OCI-LY7 (cell line): ENCODE data around the gene HEYL. TPM values are rescaled to one million over a fixed set of nuclear protein-coding genes. Genes with fewer than 3 reads are reported as not detected.

Experiments used
- BruUV-seq: library from RNA; stranded (reverse); fragments of 400-500 nt; replicated peaks from 2 replicates; lab custom pipeline; 2021; lab: Mats Ljungman, UMichigan
- CTCF ChIA-PET: fragments of 300-600 bp; sonication (Branson Sonifier 250); formaldehyde crosslinking; loops from one replicate; lab custom pipeline; 2022; ENCODE audit warnings: antibody characterized with exemption; ENCODE audit not compliant: unreplicated experiment; lab: Charles Lee
- POLR2A ChIA-PET: fragments of 300-600 bp; sonication (Branson Sonifier 250); formaldehyde crosslinking; loops from one replicate; lab custom pipeline; 2022; ENCODE audit warnings: antibody characterized with exemption; lab: Charles Lee
- DNase-seq: peaks from one replicate; pipeline ENCODE4 v3.0.0-alpha.2; 2015; ENCODE audit warnings: low spot score
- H2AFZ ChIP-seq: fragments of 200-600 bp; sonication (generic), shearing (Covaris generic); 2 replicates; pipeline ENCODE4 v1.6.1; 2014; ENCODE audit warnings: mild to moderate bottlenecking, antibody characterized with exemption, low read length, moderate library complexity
- H3K27ac ChIP-seq: fragments of 200-600 bp; sonication (generic); 2 replicates; pipeline ENCODE4 v1.5.1; 2014; ENCODE audit warnings: mixed run types, low read depth, mild to moderate bottlenecking, moderate library complexity, low read length, inconsistent platforms; ENCODE audit not compliant: poor library complexity, severe bottlenecking
- H3K36me3 ChIP-seq: fragments of 200-600 bp; sonication (generic); 2 replicates; pipeline ENCODE4 v1.6.1; 2014; ENCODE audit warnings: mild to moderate bottlenecking, antibody characterized with exemption, low read length, moderate library complexity, mixed read lengths; ENCODE audit not compliant: insufficient read depth
- H3K4me1 ChIP-seq: fragments of 200-600 bp; sonication (generic); 2 replicates; pipeline ENCODE4 v1.5.1; 2014; ENCODE audit warnings: mild to moderate bottlenecking, low read length; ENCODE audit not compliant: insufficient read depth, poor library complexity, severe bottlenecking
- H3K4me2 ChIP-seq: fragments of 200-600 bp; sonication (generic); 2 replicates; pipeline ENCODE4 v1.6.1; 2014; ENCODE audit warnings: mild to moderate bottlenecking, low read length
- H3K4me3 ChIP-seq: fragments of 200-600 bp; sonication (generic); 2 replicates; pipeline ENCODE4 v1.5.1; 2014; ENCODE audit warnings: mild to moderate bottlenecking, low read depth, low read length; ENCODE audit not compliant: poor library complexity, severe bottlenecking
- H3K79me2 ChIP-seq: fragments of 200-600 bp; sonication (generic); 2 replicates; pipeline ENCODE4 v1.6.1; 2016; ENCODE audit warnings: low read depth, mild to moderate bottlenecking, low read length, moderate library complexity, mixed read lengths; ENCODE audit not compliant: insufficient read depth
- H3K9me2 ChIP-seq: fragments of 200-600 bp; sonication (generic); 2 replicates; pipeline ENCODE4 v1.6.1; 2016; ENCODE audit warnings: mild to moderate bottlenecking, low read length, mixed read lengths; ENCODE audit not compliant: insufficient read depth
- H3K9me3 ChIP-seq: fragments of 200-600 bp; sonication (generic); 2 replicates; pipeline ENCODE4 v1.6.1; 2014; ENCODE audit warnings: mild to moderate bottlenecking, mixed run types, low read length, mixed read lengths
- H4K20me1 ChIP-seq: fragments of 200-600 bp; sonication (generic); 2 replicates; pipeline ENCODE4 v1.6.1; 2014; ENCODE audit warnings: mild to moderate bottlenecking, antibody characterized with exemption, low read length, moderate library complexity, mixed read lengths; ENCODE audit not compliant: insufficient read depth
- CTCF ChIP-seq: fragments of 200-600 bp; sonication (generic); conservative IDR thresholded peaks from 2 replicates; pipeline ENCODE4 v1.5.1; 2014; ENCODE audit warnings: mild to moderate bottlenecking, antibody characterized with exemption, low read length, moderate library complexity, mixed read lengths
- EZH2phosphoT487 ChIP-seq: fragments of 200-600 bp; sonication (generic); IDR thresholded peaks from 2 replicates; pipeline ENCODE4 v1.6.1; 2018; ENCODE audit warnings: low read depth, borderline replicate concordance, mild to moderate bottlenecking, mixed run types, antibody characterized with exemption, low read length, moderate library complexity, mixed read lengths
- intact Hi-C: fragments of 100-400 bp; cut with micrococcal nuclease; formaldehyde crosslinking; loops from one replicate; pipeline ENCODE4 v1.10.0; 2022; ENCODE audit not compliant: unreplicated experiment
- total RNA-seq, 2 experiments: library from RNA; depleted of rRNA in 1 of 2; stranded (reverse); fragments of >200 nt in 1 of 2; shearing (Covaris generic) in 1 of 2; gene quantifications; 2 replicates each; pipeline ENCODE4 v1.2.3, GENCODE V29; 2014 to 2022

Gene HEYL
- total RNA-seq, 2 experiments from 2014 or later: not detected

- H3K4me2 ChIP-seq: no peak overlapping the region
- no peak overlapping the region for H2AFZ ChIP-seq
- no peak overlapping the region for H3K4me3 ChIP-seq
- TF ChIP-seq EZH2phosphoT487 (no peak), CTCF (no peak)
- H3K4me1 ChIP-seq: no peaks in the 10 kb centered on the region
- no peaks in the 10 kb centered on the region for H3K79me2 ChIP-seq
- ChIA-PET CTCF (no interaction called here), POLR2A (no interaction called here)
- no peak overlapping the region for H3K27ac ChIP-seq
- H3K36me3 ChIP-seq: no peaks in the 10 kb centered on the region
- no TSS peak for BruUV-seq
- no peaks in the 10 kb centered on the region for H3K9me3 ChIP-seq
- DNase-seq: peak; percentile 14
- intact Hi-C loops: no loop called here
- H4K20me1 ChIP-seq: no peaks in the 10 kb centered on the region
- H3K9me2 ChIP-seq: no peaks in the 10 kb centered on the region
These were observed 7.8 kb downstream of the HEYL start for GRCh38 chr1:39631361-39632322.

- no peaks in the 10 kb centered on the region for H3K4me1 ChIP-seq
- BruUV-seq: no TSS peak
- no peaks in the 10 kb centered on the region for H3K9me3 ChIP-seq
- intact Hi-C loops: no loop called here
- H2AFZ ChIP-seq: no peak overlapping the region
- no peak for TF ChIP-seq CTCF
- no peaks in the 10 kb centered on the region for H3K36me3 ChIP-seq
- ChIA-PET POLR2A (no interaction called here), CTCF (no interaction called here)
- H3K27ac ChIP-seq: no peak overlapping the region
- H4K20me1 ChIP-seq: no peaks in the 10 kb centered on the region
- no peaks in the 10 kb centered on the region for H3K79me2 ChIP-seq
- H3K9me2 ChIP-seq: no peaks in the 10 kb centered on the region
- H3K4me2 ChIP-seq: no peak overlapping the region
- H3K4me3 ChIP-seq: no peak overlapping the region
- no peak for DNase-seq
These were observed 10.6 kb downstream of the HEYL start for GRCh38 chr1:39628807-39629350.

- Histone ChIP-seq H3K36me3 (no peaks in the 10 kb centered on the region), H2AFZ (no peak overlapping the region), H4K20me1 (no peaks in the 10 kb centered on the region), H3K9me2 (no peaks in the 10 kb centered on the region), H3K79me2 (no peaks in the 10 kb centered on the region), H3K9me3 (no peaks in the 10 kb centered on the region), H3K4me2 (no peak overlapping the region), H3K27ac (no peak overlapping the region), H3K4me1 (no peaks in the 10 kb centered on the region), H3K4me3 (no peak overlapping the region)
- intact Hi-C loops: no loop called here
- TF ChIP-seq CTCF: no peak
- TF ChIP-seq EZH2phosphoT487: no peak
- POLR2A ChIA-PET: no interaction called here
- no peak for DNase-seq
- BruUV-seq: no TSS peak
- CTCF ChIA-PET: no interaction called here
These were observed 12.8 kb downstream of the HEYL start for GRCh38 chr1:39626646-39627045.
